ENCODE data around the gene PSMD5.

DNA sequence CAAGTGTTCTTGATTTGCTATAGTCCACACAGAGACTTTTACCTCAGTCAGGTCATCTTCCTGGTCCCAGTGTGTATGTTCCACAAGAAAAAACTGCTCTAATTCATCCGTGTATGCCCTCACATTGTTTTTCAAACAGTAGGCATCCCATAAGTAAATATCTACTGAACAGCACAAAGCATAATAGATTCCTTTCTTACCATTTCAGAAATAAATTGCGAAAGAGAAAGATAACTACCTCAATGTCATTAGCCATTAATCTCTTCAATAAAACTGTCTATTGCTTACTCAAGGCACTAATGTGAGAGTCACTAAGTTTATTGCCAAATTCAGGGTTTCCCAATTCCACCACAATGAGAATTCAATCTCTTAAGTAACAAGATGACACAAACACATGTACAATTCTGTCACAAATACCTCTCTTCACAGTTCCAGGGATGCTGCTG is 59.1 kb downstream of the PSMD5 start:
- TF ChIP-seq EZH2 (IDR thresholded peaks at IDR 0.05; ENCODE audit: borderline replicate concordance, low read depth, low read length) = no peak
- no peak for TF ChIP-seq CTCF (IDR thresholded peaks at IDR 0.05 in 2 of 3, conservative IDR thresholded peaks at IDR 0.05 in 1 of 3; ENCODE audit: insufficient read depth in 2 of 3, low read depth in 1 of 3, low read length in 3 of 3)
- no peak for TF ChIP-seq RFX7 (CRISPR knock-in tag; IDR thresholded peaks at IDR 0.05)
- no peak for TF ChIP-seq POLR2A (conservative IDR thresholded peaks at IDR 0.05)
- no peak for TF ChIP-seq RCOR1 (IDR thresholded peaks at IDR 0.05; ENCODE audit: borderline replicate concordance in 1 of 2, low read depth in 2 of 2, low read length in 2 of 2)
- TF ChIP-seq MXI1 (IDR thresholded peaks at IDR 0.05; ENCODE audit: low read depth, low read length) = no peak
